GM21717 (cell line): ENCODE measurements around the gene TRIP13.

Experiments
- ATAC-seq: cut with Tn5 transposase; IDR thresholded peaks from one replicate; pipeline ENCODE4 v1.9.1; 2021; ENCODE audit warnings: mild to moderate bottlenecking, moderate library complexity; ENCODE audit not compliant: unreplicated experiment

TRIP13 gene

GRCh38 chr5:854966-855743 is 37.5 kb upstream of the TRIP13 start:
- no peak for ATAC-seq

DNA sequence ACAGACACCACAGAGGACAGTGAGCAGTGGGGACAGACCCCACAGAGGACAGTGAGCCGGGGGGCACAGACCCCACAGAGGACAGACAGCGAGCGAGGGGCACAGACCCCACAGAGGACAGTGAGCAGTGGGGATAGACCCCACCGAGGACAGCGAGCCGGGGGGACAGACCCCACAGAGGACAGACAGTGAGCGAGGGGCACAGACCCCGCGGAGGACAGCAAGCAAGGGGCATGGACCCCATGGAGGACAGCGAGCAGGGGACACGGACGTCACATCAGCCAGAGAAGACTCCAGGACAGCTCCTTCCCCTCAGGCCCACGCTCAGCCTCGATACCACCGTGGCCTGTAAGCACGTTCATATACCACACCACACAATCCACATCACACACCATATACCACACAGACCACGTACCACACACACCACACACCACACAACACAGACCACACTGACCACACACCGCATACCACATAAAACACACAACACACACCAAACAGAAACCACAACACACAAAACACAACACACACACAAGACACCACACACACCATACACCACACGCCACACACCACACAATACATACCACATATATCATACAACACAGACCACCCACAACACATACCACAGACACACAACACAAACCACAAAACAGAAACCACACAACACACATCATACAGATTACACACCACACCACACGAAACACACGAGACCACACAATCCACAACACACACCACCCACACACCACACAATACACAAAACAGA is 36.7 kb upstream of the TRIP13 start:
- ATAC-seq = no peak

DNA sequence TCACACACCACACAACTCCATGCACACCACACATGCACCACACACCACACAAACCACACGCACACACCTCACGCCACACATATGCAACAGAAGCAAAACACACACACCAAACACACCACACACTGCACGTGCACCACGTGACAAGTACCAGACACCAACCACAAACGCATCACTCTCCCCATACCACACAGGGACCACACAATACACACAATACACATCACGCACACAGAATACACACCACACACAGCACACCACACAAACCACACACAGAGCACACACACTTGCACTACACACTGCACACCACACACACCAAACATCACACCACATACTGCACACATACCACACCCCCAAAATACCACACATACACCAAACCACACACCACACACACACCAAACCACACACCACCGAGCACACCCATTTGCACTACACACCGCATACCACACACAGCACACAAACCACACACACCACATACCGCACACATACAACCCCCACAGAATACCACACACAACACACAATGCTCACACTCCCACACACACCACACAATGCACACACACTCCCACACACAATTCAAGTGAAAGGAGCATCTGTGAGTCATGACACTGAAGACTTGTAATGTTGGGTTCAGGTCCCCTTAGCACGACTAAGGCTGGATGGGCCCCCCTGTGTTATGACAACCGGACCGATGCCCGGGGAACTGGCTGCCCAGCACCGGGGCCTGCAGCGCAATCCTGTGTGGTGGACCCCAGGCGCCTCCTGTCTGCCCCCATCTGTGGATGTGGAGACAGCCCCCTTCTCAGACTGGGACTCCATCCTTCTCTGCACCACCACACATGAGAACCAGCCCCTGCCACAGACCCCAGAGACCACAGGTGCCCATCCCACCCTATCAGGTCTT is 35.9 kb upstream of the TRIP13 start:
- no peak for ATAC-seq

- ATAC-seq = no peak
Measured at GRCh38 chr5:858726-859125, 34.0 kb upstream of the TRIP13 start.

GRCh38 chr5:859391-859790 is 33.3 kb upstream of the TRIP13 start:
- no peak for ATAC-seq

DNA sequence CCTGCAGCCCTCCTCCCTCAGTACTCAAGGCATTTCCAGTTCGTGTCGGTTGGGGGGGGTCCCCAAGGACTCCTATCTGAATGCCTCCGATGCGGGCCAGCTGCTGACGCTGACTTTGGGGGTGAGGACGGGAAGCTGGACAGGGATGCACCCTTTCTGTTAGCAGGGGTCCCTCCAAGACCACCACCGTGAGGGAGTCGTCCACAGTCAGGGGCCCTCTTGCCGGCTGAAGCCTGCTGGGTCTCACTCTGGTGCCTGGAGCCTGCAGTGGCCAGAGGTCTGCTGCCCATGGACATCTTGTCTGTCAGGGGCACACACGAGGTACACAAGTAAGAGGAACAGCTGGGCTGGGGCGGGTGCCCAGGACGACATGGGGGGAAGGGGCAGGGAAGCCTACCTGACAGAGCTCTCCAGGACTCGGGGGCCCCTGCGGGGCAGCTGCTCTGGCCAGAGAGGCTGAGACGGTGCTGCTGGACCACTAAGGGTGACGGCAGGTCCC is 32.8 kb upstream of the TRIP13 start:
- ATAC-seq = no peak

- ATAC-seq = no peak
Measured at GRCh38 chr5:860506-861150, 32.1 kb upstream of the TRIP13 start.

GRCh38 chr5:861442-862366 is 31.0 kb upstream of the TRIP13 start:
- no peak for ATAC-seq

DNA sequence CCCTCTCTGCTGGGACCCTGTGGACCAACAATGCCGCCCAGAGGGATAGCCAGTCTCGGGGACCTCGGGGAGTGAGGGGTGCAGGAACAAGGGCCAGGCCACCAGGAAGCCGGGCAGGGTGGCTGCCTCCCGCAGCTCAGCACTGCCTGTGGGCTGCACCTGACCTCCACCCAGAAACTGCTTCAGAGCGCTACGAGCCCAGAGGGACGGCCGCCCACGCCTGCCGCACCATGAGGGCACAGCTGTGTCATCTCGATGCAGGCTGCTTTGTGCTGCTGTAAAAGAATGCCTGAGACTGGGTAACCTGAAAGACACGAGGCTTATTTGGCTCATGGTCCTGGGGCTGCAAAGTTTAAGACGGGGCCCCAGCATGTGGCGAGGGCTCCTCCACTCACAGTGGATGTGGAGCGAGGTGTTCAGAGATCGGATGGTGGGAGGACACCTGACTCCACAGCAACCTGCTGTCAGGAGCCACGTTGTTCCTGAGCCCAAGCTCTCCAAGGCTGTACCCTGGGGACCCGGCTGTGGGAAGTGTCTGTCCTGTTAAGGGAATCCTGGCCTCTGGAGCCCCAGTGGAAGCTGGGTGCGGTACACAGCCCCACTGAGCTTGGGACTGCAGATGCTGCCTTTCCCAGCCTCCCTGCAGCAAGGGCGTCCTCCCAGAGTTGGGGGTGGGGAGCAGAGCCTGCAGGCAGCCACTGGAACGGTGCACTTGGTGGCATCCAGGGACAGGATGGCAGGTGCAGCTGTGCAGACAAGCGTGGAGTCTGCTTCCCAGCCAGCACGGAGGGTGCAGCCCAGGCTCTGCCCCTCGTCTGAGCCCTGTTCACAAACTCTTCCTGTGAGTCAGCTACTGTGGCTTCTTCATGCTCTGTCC is 30.1 kb upstream of the TRIP13 start:
- no peak for ATAC-seq

- no peak for ATAC-seq
Measured at GRCh38 chr5:863244-863805, 29.4 kb upstream of the TRIP13 start.

DNA sequence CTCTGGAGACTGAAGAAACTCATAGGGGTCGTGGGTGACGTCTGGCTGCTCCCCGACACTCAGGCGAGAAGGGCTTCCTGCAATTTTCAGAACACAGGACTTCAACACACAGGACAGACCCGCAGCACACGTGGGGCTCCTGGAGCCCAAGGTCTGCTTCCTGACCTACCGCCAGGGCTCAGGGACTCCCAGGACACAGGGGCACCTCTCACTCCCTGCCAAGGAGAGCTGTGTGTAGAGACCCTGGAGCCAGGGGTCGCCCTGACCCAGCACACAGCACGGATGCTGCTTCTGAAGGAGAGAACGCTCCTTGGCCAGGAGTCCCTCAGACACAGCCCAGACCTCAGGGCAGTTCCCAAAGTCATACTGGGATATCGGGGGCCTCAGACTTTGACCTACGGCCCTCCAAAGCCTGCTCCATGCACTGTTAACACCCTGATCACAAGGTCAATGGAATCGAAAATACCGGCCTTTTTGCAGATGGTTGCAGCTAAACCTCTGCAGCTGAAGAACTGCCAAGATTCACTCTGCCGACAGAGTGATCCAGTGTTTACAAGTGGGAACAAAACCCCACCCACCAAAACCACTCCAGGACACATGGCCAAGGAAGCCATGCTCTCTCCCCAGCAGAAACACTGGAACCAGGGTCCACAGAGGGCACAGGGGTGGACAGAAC is 28.1 kb upstream of the TRIP13 start:
- no peak for ATAC-seq

DNA sequence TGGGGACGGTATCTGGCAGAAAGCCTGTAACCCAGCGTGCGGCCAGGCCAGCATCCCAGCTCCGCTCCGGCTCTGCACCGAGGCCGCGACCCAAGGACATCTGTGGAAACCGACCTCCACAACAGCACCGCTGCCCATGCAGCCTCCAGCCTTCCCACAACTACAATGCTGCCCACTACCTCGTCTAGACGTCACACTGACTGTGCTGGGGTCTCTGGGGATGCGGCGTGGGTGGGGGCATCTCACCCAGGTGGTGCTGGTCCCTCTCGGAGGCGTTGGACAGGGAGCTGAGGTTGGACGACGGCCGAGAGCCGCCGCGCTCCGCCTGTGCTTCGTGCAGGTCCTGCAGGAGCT is 27.5 kb upstream of the TRIP13 start:
- ATAC-seq = no peak

DNA sequence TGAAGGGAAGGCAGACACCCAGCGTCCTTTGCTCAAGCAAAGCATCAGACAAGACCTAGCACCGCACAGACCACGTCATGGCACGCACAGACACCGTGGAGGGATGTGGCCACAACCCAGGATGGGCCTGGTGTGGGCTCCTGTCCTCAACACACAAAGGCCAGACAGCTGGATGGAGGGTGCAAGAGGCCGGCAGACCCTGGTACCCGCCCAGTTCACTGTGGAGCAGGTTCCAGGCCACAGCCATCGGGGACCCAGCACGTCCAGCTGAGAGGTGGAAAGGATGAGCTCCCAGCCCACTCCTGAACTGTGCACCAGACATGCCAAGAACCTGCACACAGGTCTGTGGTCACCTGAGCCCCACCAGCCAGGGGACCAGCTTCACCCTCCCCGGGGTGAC is 26.9 kb upstream of the TRIP13 start:
- ATAC-seq = no peak

- ATAC-seq = no peak
Measured at GRCh38 chr5:867300-867870, 25.3 kb upstream of the TRIP13 start.

DNA sequence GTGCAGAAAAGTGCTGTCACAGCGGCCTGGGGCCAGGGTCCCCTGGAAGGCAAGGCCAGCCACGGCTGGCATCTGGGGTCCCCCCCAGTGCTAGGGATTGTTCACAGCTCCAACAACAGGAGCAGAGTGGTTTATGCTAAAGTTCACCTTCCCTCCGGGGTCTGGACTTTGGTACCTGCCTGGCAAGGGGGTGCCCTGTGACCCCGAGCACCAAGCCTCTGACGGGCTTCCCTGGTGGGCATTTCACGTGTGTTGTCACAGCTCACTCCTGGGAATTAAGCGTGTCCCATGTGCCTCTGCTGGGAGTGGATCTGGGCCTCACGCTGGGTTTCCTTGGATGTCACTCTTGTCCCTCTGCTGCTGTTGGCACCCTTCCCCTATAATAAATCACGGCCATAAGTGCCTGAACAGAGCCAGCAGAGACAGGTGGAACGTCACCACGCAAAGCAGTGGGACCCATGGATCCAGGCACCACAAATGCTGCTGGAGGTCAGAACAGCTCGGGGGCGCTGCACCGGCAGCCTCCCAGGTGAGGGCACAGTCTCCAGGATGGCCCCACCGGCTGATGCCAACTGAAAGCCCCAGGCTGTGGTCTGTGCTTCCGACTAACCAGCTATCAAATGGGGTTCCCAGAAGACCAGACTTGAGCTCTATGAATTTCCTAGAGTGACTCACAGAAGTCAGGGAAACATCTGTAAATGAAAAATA is 24.1 kb upstream of the TRIP13 start:
- ATAC-seq = no peak

DNA sequence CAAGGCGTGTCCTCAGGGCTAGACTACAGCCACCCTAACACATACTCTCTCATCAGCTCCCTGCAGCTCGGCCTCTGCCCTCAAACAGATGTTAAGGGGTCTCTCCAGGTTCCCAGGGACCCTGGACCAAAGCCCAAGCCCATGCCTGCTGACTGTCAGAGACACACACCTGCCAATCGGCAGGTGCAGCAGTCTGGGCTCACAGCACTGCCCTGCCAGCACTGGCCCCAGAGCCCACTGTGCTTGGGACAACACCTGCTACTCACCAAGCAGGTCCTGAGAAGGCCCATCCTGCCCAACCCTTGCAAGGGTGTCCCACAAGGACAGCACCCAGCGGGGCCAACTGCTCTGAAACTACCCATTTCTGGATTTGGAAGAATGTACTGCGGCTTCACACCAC is 21.7 kb upstream of the TRIP13 start:
- no peak for ATAC-seq
